ENCODE measurements around the gene PRDM16.

Gene PRDM16

GRCh38 chr1:3463013-3463385 lies 394.0 kb downstream of the PRDM16 start:
- TF ChIP-seq EZH2phosphoT487 (IDR thresholded peaks at IDR 0.05; ENCODE audit: borderline replicate concordance) (no peak), CTCF (conservative IDR thresholded peaks at IDR 0.05; ENCODE audit: low read length) (no peak)
- no peaks in the 10 kb centered on the region for H3K79me2 ChIP-seq (ENCODE audit: insufficient read depth, low read length)
- H3K4me3 ChIP-seq (ENCODE audit: low read length, poor library complexity, severe bottlenecking): no peak overlapping the region
- no peaks in the 10 kb centered on the region for H4K20me1 ChIP-seq (ENCODE audit: insufficient read depth, low read length, poor library complexity, severe bottlenecking)
- no peak overlapping the region for H3K4me2 ChIP-seq (ENCODE audit: low read depth, low read length, poor library complexity, severe bottlenecking)
- H3K4me1 ChIP-seq (ENCODE audit: insufficient read depth, low read length, poor library complexity, severe bottlenecking): peaks cover under 1% of the 10 kb centered on the region
- no peaks in the 10 kb centered on the region for H3F3A ChIP-seq (ENCODE audit: low read depth)
- no peaks in the 10 kb centered on the region for H3K36me3 ChIP-seq (ENCODE audit: insufficient read depth, low read length)
- no peak overlapping the region for H3K9ac ChIP-seq (ENCODE audit: low read depth, low read length, poor library complexity, severe bottlenecking)
- H2AFZ ChIP-seq (ENCODE audit: low read length): no peak overlapping the region
- no peaks in the 10 kb centered on the region for H3K27me3 ChIP-seq (ENCODE audit: insufficient read depth, low read length, poor library complexity, severe bottlenecking)
- H3K9me3 ChIP-seq (ENCODE audit: insufficient read depth, low read depth, low read length): no peaks in the 10 kb centered on the region
- H3K9me2 ChIP-seq (replicated peaks; ENCODE audit: low read depth, low read length): no peaks in the 10 kb centered on the region

DNA sequence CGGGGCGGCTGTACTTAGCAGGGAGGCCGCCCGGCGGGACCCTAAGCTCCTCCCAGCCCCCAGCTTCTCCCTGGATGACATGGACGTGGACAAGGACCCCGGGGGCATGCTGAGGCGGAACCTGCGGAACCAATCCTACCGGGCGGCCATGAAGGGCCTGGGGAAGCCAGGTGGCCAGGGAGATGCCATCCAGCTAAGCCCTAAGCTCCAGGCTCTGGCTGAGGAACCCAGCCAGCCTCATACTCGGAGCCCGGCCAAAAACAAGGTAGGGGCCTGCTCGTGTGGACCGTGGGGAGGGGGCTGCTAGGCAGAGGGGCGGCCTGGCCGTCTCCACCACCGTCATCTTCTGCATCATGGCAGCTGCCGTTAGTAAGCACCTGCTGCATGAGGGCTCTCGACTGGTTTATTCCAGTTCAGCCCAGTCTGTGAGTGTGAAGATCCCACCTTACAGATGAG lies 394.4 kb downstream of the PRDM16 start:
- no peak overlapping the region for H3K4me2 ChIP-seq (ENCODE audit: low read depth, low read length, poor library complexity, severe bottlenecking)
- no peaks in the 10 kb centered on the region for H3K9me3 ChIP-seq (ENCODE audit: insufficient read depth, low read depth, low read length)
- H3K36me3 ChIP-seq (ENCODE audit: insufficient read depth, low read length): no peaks in the 10 kb centered on the region
- TF ChIP-seq EZH2phosphoT487 (IDR thresholded peaks at IDR 0.05; ENCODE audit: borderline replicate concordance): no peak
- TF ChIP-seq CTCF (conservative IDR thresholded peaks at IDR 0.05; ENCODE audit: low read length): no peak
- H3K9ac ChIP-seq (ENCODE audit: low read depth, low read length, poor library complexity, severe bottlenecking): no peak overlapping the region
- no peaks in the 10 kb centered on the region for H3K4me1 ChIP-seq (ENCODE audit: insufficient read depth, low read length, poor library complexity, severe bottlenecking)
- H2AFZ ChIP-seq (ENCODE audit: low read length): no peak overlapping the region
- H3K9me2 ChIP-seq (replicated peaks; ENCODE audit: low read depth, low read length): no peaks in the 10 kb centered on the region
- no peaks in the 10 kb centered on the region for H3K27me3 ChIP-seq (ENCODE audit: insufficient read depth, low read length, poor library complexity, severe bottlenecking)
- H3F3A ChIP-seq (ENCODE audit: low read depth): no peaks in the 10 kb centered on the region
- H3K4me3 ChIP-seq (ENCODE audit: low read length, poor library complexity, severe bottlenecking): no peak overlapping the region
- H4K20me1 ChIP-seq (ENCODE audit: insufficient read depth, low read length, poor library complexity, severe bottlenecking): no peaks in the 10 kb centered on the region
- H3K79me2 ChIP-seq (ENCODE audit: insufficient read depth, low read length): no peaks in the 10 kb centered on the region

- Histone ChIP-seq H3K9me3 (ENCODE audit: insufficient read depth, low read depth, low read length) (no peaks in the 10 kb centered on the region), H3K36me3 (ENCODE audit: insufficient read depth, low read length) (no peaks in the 10 kb centered on the region), H3K9ac (ENCODE audit: low read depth, low read length, poor library complexity, severe bottlenecking) (no peak overlapping the region), H2AFZ (ENCODE audit: low read length) (no peak overlapping the region), H3K27me3 (ENCODE audit: insufficient read depth, low read length, poor library complexity, severe bottlenecking) (no peaks in the 10 kb centered on the region), H3K79me2 (ENCODE audit: insufficient read depth, low read length) (no peaks in the 10 kb centered on the region), H3K4me2 (ENCODE audit: low read depth, low read length, poor library complexity, severe bottlenecking) (no peak overlapping the region), H3K4me3 (ENCODE audit: low read length, poor library complexity, severe bottlenecking) (no peak overlapping the region), H3K4me1 (ENCODE audit: insufficient read depth, low read length, poor library complexity, severe bottlenecking) (no peaks in the 10 kb centered on the region), H3F3A (ENCODE audit: low read depth) (no peaks in the 10 kb centered on the region), H3K9me2 (replicated peaks; ENCODE audit: low read depth, low read length) (no peaks in the 10 kb centered on the region), H4K20me1 (ENCODE audit: insufficient read depth, low read length, poor library complexity, severe bottlenecking) (no peaks in the 10 kb centered on the region)
- TF ChIP-seq CTCF (conservative IDR thresholded peaks at IDR 0.05; ENCODE audit: low read length): no peak
- TF ChIP-seq EZH2phosphoT487 (IDR thresholded peaks at IDR 0.05; ENCODE audit: borderline replicate concordance): no peak
Measured at GRCh38 chr1:3463891-3464648, 395.1 kb downstream of the PRDM16 start.
